HPDE6-E6E7 (cell line): ENCODE measurements around the gene HAT1.
A peak's percentile ranks its signal among the peaks of the same experiment; 100 is the strongest.
"Not testable (repeated sequence)": the region's sequence is repeated elsewhere in the genome, so short reads cannot be mapped to it uniquely, and the experiment has no call there.

Source experiments
- DNase-seq: peaks from one replicate; pipeline ENCODE4 v3.0.0; 2011; ENCODE audit warnings: missing footprints; ENCODE audit errors: extremely low spot score

The HAT1 gene

GRCh38 chr2:171922230-171923022 lies at the start of gene HAT1:
TSS of gene HAT1 (plus strand) at chr2:171922461. CDS start at chr2:171922501, 40 bp downstream.
- peak; percentile 92 for DNase-seq

DNA sequence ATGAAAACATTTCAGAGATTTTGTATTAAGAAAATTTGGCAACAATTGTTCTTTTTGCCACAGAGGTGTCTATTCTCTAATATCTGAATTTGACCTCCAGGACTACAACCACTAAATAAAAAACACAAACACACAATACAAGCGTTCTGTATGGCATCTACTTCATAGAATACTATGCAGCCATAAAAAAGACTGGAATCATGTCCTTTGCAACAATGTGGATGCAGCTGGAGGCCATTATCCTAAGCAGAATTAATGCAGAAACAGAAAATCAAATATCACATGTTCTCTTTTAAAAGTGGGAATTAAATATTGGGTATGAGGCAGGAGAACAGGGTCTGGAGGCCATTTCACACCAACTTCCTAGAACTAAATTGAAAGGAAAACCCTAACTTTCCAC lies 47.7 kb upstream of the HAT1 start:
- DNase-seq, result no peak

GRCh38 chr2:171874963-171875362 lies 47.3 kb upstream of the HAT1 start:
- DNase-seq, result no peak

DNA sequence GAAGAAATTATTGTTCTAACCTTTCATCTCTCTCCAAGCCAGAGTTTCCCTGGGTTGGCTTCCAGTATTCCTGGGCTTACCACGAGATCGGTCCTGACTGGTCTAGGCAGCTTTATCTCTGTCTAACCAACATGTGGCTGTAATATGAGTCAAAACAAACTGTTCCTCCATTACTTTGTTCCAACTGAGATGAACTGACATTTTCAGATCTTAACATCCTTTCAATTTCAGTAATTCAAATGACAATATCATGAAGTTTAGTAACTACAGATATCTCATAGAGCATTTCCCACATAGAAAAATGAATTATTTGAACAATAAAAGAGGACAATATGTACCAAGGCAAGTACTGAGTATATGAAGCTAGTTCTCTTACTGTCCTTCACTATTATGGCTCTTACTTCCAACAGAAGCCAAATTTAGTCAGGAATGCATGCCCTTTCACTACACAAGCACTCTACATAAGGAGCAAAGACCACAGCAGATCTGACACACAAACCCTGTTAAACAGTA lies 43.7 kb upstream of the HAT1 start:
- DNase-seq, result peak; percentile 19

GRCh38 chr2:171879865-171880264 lies 42.4 kb upstream of the HAT1 start:
- DNase-seq, result no peak

GRCh38 chr2:171880774-171881173 lies 41.5 kb upstream of the HAT1 start:
- no peak for DNase-seq

DNA sequence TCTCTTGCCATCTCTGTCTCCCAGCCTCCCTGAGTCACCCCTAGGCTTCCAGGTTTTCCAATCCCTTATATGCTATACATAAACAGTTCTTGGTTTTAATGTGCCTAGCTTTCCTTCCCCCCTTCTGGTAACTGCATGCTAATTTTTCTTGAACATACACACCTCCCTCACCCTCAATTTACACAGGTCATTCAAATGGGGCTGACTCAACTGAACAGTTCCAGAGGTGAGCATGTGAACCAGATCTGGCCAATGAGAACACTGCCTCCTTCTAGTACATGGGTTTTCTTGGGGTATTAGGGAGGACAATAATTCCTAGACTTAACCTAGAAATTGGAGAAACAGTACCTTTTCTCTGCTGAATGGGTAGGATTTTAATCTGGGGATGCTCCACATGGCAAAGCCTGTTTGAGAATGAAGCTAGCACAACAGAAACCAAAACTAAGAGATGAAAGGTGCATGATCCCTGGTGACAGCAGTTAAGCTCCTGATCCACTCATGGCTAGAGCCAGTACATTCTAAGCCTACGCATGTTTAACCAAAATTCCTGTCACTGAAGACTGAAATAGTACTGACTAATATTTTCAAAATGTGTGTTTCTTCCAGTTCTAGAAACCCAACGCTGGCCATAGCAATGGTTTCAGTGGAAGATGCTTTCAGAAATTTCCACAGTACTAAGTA lies 40.0 kb upstream of the HAT1 start:
- no peak for DNase-seq

GRCh38 chr2:171883275-171883893 lies 38.9 kb upstream of the HAT1 start:
- DNase-seq, result no peak

GRCh38 chr2:171889333-171889732 lies 32.9 kb upstream of the HAT1 start:
- DNase-seq, result no peak

DNA sequence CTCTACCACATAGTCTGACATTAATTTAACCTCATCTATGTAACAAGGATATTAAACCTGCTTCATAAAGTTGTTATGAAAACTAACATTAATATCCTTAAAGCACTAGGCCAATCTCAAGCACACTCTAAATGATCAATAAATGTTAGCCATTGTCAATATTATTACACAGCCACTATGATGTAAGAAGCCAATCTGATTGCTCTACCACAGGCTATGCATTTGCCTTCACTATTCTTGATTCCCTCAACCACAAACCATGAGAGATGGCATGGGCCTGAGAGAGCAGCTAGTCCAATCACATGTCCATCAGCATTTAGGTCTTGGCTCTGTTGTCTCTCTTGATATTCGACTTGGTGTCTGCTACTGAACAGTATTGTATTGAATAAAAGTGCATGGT lies 32.5 kb upstream of the HAT1 start:
- DNase-seq, result no peak

DNA sequence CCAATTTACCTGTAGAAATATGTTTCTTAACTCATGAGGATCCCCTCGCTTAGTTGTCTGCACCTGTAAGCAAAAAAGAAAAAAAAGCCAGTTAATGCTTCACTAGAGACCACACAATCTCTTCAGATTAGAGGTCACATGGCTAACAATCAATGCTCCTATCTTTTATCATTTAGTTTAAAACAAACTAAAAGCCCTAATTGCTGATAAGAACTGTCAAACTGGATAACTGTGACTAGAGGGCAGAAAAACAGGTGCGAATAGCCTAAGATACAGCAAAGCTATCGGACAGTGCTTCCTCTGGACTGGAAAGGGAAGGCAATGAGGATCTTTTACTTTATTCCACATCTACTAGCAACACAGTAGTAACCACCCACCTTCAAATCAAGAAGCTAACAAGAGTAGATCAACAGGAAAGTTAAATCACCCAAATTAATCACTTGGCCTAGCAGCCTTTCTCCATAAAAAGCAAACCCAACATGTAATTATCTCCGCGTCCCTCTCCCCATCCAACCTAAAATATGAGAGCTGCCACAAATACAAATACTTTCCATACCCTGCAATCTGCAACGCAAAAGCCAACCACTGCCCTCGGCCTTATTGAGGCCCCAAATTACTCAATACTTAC lies 29.0 kb upstream of the HAT1 start:
- DNase-seq, result no peak

GRCh38 chr2:171893824-171894611 lies 28.2 kb upstream of the HAT1 start, which contains the start of gene SLC25A12:
TSS of gene SLC25A12 (minus strand) at chr2:171894244. CDS start at chr2:171894214, 30 bp downstream.
- peak; percentile 85 for DNase-seq

GRCh38 chr2:171894612-171894947 lies 27.7 kb upstream of the HAT1 start:
- DNase-seq, result no peak

DNA sequence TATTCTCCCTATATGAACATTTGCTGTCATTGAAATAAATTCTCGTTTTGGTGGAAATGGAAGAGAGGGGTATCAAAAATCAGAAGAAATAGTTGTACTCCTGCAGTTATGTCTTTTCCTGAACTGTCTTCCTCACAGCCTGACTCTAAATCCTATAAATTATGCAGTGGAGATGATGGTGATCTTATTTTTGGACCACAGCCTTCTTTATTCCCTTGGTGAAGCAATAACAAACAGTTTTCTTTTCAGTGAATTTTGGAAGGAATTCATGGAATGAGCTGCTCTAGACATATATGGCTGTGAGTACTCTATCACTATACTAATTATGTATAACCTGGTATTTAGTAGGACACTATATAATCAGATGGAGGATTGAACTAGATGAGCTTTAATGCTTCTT lies 26.5 kb upstream of the HAT1 start:
- no peak for DNase-seq

- not testable (repeated sequence) for DNase-seq
Measured at GRCh38 chr2:171899623-171900282, 22.5 kb upstream of the HAT1 start.

DNA sequence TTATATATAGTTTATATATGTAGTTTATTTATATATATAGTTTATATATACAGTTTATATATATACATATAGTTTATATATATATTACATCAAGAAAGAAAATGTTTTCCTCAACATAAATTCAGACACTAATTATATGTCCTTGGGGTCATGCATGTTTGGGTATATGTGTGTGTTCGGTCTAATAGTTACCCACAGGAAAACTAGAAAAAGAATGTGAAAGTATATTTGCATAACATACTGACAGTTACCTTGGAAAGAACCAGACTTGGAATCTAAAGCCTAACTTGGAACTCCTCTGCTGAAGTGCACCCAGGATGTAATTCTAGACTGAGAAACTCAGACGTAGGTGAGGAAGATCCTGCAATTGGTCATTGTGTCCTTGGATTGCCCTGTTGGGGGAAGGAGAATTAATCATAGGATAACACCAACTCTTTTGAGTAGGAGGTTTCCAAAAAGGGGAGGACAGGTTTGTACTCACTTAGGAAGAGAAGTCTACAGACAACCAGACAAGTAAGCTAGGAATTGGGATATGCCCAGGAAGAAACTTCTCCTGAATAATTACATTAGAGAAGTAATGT lies 19.3 kb upstream of the HAT1 start:
- no peak for DNase-seq

DNA sequence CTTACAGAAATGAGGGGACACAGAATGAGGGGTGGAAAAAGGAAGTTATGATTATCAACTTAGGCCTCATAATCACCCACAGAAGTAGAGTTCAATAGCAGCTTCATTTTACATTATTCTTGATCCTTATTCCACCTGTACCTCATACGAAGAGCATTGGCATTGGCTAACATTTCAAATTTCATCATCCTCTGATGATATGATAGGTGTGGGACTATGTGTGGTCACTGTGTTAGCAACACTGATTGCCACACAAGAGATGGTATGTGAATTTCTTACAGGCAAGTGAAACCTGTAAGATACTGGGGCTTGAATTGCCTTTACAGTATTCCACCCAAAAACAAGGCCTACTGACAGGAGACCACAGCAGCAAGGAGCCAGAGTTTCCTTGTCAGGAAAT lies 14.0 kb upstream of the HAT1 start:
- no peak for DNase-seq

GRCh38 chr2:171909266-171909665 lies 13.0 kb upstream of the HAT1 start:
- no peak for DNase-seq

- no peak for DNase-seq
Measured at GRCh38 chr2:171910494-171910893, 11.8 kb upstream of the HAT1 start.

GRCh38 chr2:171913517-171913916 lies 8.7 kb upstream of the HAT1 start:
- no peak for DNase-seq
